OCI-LY3 (cell line): Measurements from ENCODE around the gene MTIF3.

Experiments
- EZH2phosphoT487 ChIP-seq: fragments of 200-600 bp; shearing (Covaris generic); IDR thresholded peaks from 2 replicates; pipeline ENCODE4 v1.6.1; 2018; ENCODE audit warnings: antibody characterized with exemption, mixed run types, low read depth
- TF ChIP-seq, protein P1 (sequence below): fragments of 200-600, 300-600 bp; sonication (generic); IDR thresholded peaks from 2 replicates; pipeline ENCODE4 v1.5.1; 2014; ENCODE audit warnings: antibody characterized with exemption, low read length, low read depth

- TF ChIP-seq, protein P1, sequence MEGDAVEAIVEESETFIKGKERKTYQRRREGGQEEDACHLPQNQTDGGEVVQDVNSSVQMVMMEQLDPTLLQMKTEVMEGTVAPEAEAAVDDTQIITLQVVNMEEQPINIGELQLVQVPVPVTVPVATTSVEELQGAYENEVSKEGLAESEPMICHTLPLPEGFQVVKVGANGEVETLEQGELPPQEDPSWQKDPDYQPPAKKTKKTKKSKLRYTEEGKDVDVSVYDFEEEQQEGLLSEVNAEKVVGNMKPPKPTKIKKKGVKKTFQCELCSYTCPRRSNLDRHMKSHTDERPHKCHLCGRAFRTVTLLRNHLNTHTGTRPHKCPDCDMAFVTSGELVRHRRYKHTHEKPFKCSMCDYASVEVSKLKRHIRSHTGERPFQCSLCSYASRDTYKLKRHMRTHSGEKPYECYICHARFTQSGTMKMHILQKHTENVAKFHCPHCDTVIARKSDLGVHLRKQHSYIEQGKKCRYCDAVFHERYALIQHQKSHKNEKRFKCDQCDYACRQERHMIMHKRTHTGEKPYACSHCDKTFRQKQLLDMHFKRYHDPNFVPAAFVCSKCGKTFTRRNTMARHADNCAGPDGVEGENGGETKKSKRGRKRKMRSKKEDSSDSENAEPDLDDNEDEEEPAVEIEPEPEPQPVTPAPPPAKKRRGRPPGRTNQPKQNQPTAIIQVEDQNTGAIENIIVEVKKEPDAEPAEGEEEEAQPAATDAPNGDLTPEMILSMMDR: no peak
- no peak for TF ChIP-seq EZH2phosphoT487
These were observed 22.7 kb downstream of the MTIF3 start for GRCh38 chr13:27427641-27428040.
